CD14-positive monocyte (primary cell): Measurements from ENCODE around the gene TMCC1. TPM values are rescaled to one million over a fixed set of nuclear protein-coding genes. Genes with fewer than 3 reads are reported as not detected.

ENCODE experiments used
- DNase-seq, 3 donors: peaks; one replicate each; pipeline ENCODE4 v3.0.0-alpha.2; 2011 to 2022
- H2AFZ ChIP-seq: 2 replicates; pipeline ENCODE4 v1.6.0; 2012; ENCODE audit warnings: mild to moderate bottlenecking, low read depth, low read length, inconsistent platforms; ENCODE audit not compliant: insufficient read depth, poor library complexity, severe bottlenecking
- H3K27ac ChIP-seq, 2 donors: 1 replicate in 1 of 2; 2 replicates in 1 of 2; pipeline ENCODE4 v1.5.1; 2012 to 2013; ENCODE audit warnings: low read length in 2 of 2, control low read depth in 1 of 2, inconsistent platforms in 1 of 2, low read depth in 1 of 2, mild to moderate bottlenecking in 1 of 2
- H3K27me3 ChIP-seq, 2 donors: one replicate each; pipeline versions ENCODE4 v1.6.0 to v1.6.1; 2011 to 2013; ENCODE audit warnings: low read length in 2 of 2; ENCODE audit not compliant: control insufficient read depth in 2 of 2, insufficient read depth in 2 of 2
- H3K36me3 ChIP-seq, 2 donors: replicated peaks in 1 of 2; 1 replicate in 1 of 2; 2 replicates in 1 of 2; pipeline versions ENCODE4 v1.5.1 to v1.6.1; 2012 to 2013; ENCODE audit warnings: low read length in 2 of 2, control low read depth in 1 of 2, inconsistent platforms in 1 of 2, mild to moderate bottlenecking in 1 of 2; ENCODE audit not compliant: insufficient read depth in 2 of 2, control insufficient read depth in 1 of 2
- H3K4me1 ChIP-seq, 2 donors: 1 replicate in 1 of 2; 2 replicates in 1 of 2; pipeline versions ENCODE4 v1.5.1 to v1.6.1; 2012 to 2013; ENCODE audit warnings: low read length in 2 of 2, control low read depth in 1 of 2, inconsistent platforms in 1 of 2, mild to moderate bottlenecking in 1 of 2, moderate library complexity in 1 of 2; ENCODE audit not compliant: insufficient read depth in 2 of 2, control insufficient read depth in 1 of 2
- H3K4me2 ChIP-seq: replicated peaks from 2 replicates; pipeline ENCODE3; 2012; ENCODE audit warnings: low read length, moderate library complexity, mild to moderate bottlenecking; ENCODE audit not compliant: poor library complexity, severe bottlenecking; ENCODE audit errors: extremely low read depth
- H3K4me3 ChIP-seq, 3 experiments: fragments of 200-600 bp in 1 of 3; sonication (generic) in 1 of 3; replicated peaks in 1 of 3; 1 replicate in 2 of 3; 2 replicates in 1 of 3; pipeline ENCODE4 v1.5.1; 2011 to 2013; ENCODE audit warnings: low read length in 3 of 3, mild to moderate bottlenecking in 3 of 3, control low read depth in 2 of 3, low read depth in 2 of 3, inconsistent platforms in 1 of 3, moderate library complexity in 1 of 3
- H3K79me2 ChIP-seq: 2 replicates; pipeline ENCODE4 v1.6.0; 2012; ENCODE audit warnings: mild to moderate bottlenecking, control low read depth, inconsistent platforms, low read length, moderate library complexity; ENCODE audit not compliant: insufficient read depth
- H3K9ac ChIP-seq: 2 replicates; pipeline ENCODE4 v1.6.0; 2017; ENCODE audit warnings: low read length, mild to moderate bottlenecking; ENCODE audit not compliant: insufficient read depth, poor library complexity, severe bottlenecking
- H3K9me3 ChIP-seq, 2 donors: replicated peaks in 1 of 2; 1 replicate in 1 of 2; 2 replicates in 1 of 2; pipeline versions ENCODE4 v1.5.1 to v1.6.1; 2012 to 2013; ENCODE audit warnings: low read length in 2 of 2, control low read depth in 1 of 2; ENCODE audit not compliant: control insufficient read depth in 1 of 2, insufficient read depth in 1 of 2
- H4K20me1 ChIP-seq: 2 replicates; pipeline ENCODE4 v1.6.0; 2012; ENCODE audit warnings: mild to moderate bottlenecking, low read length, control low read depth, moderate library complexity; ENCODE audit not compliant: insufficient read depth
- H3K27ac Mint-ChIP-seq, 7 donors: one replicate each; pipeline ENCODE4 v1.8.0; 2020; ENCODE audit warnings: mild to moderate bottlenecking in 7 of 7, mixed read lengths in 7 of 7, moderate library complexity in 6 of 7, inconsistent platforms in 2 of 7
- H3K27me3 Mint-ChIP-seq, 3 donors: one replicate each; pipeline ENCODE4 v1.8.0; 2021 to 2022; ENCODE audit warnings: low read depth in 3 of 3, mild to moderate bottlenecking in 3 of 3, mixed read lengths in 3 of 3, moderate library complexity in 3 of 3, inconsistent platforms in 1 of 3
- H3K36me3 Mint-ChIP-seq, 2 donors: one replicate each; pipeline ENCODE4 v1.8.0; 2020; ENCODE audit warnings: mixed read lengths in 2 of 2, inconsistent platforms in 1 of 2, mild to moderate bottlenecking in 1 of 2
- H3K4me1 Mint-ChIP-seq: one replicate; pipeline ENCODE4 v1.8.0; 2020; ENCODE audit warnings: mild to moderate bottlenecking, mixed read lengths
- H3K4me3 Mint-ChIP-seq, 2 donors: one replicate each; pipeline ENCODE4 v1.8.0; 2020; ENCODE audit warnings: mild to moderate bottlenecking in 2 of 2, mixed read lengths in 2 of 2, moderate library complexity in 1 of 2
- H3K9me3 Mint-ChIP-seq, 7 donors: one replicate each; pipeline ENCODE4 v1.8.0; 2020 to 2022; ENCODE audit warnings: mixed read lengths in 7 of 7, mild to moderate bottlenecking in 6 of 7, moderate library complexity in 6 of 7, inconsistent platforms in 2 of 7
- CTCF ChIP-seq: fragments of 200-600 bp; IDR thresholded peaks from one replicate; pipeline ENCODE4 v1.8.0; 2022; ENCODE audit warnings: antibody characterized with exemption, mild to moderate bottlenecking
- WGBS: methylation state at CpG from one replicate; pipeline ENCODE4 v1.1.5; 2013; ENCODE audit warnings: missing lambda C conversion rate; ENCODE audit not compliant: insufficient coverage; 5-methylcytosine and 5-hydroxymethylcytosine counted together
- intact Hi-C, 2 donors: fragments of 100-400 bp; cut with micrococcal nuclease; formaldehyde crosslinking; loops; one replicate each; pipeline versions ENCODE4 v1.15.0 to v1.15.1; 2023
- polyA plus RNA-seq, 3 donors: library from polyadenylated mRNA; depleted of rRNA in 1 of 3; unstranded in 2 of 3; stranded (reverse) in 1 of 3; fragments of 300-500 nt in 2 of 3; fragments of >200 nt in 1 of 3; fragmentation: Illumina TruSeq in 2 of 3; gene quantifications; 1 replicate in 2 of 3; 2 replicates in 1 of 3; pipeline ENCODE4 v1.2.3, GENCODE V29; 2012 to 2021

TMCC1 gene
- polyA plus RNA-seq, 3 donors: 5.0 to 10.2 (median 5.0) TPM

- H3K27ac ChIP-seq: peak overlapping the region; percentile 80 to 89
- H4K20me1 ChIP-seq: no peaks in the 10 kb centered on the region
- peak overlapping the region; percentile 47 for H3K9ac ChIP-seq
- Mint-ChIP-seq H3K4me3 (peak overlapping the region in 1 of 2 donors; percentile 64), H3K36me3 (peaks cover 0 to 3% of the 10 kb centered on the region in 2 donors), H3K27me3 (no peaks in the 10 kb centered on the region), H3K9me3 (no peaks in the 10 kb centered on the region), H3K27ac (peak overlapping the region; percentile 92 to 98 (median 95)), H3K4me1 (peaks cover 73% of the 10 kb centered on the region)
- peak overlapping the region; percentile 51 for H3K4me2 ChIP-seq
- peak overlapping the region in 1 of 3 experiments; percentile 19 for H3K4me3 ChIP-seq
- no peaks in the 10 kb centered on the region for H3K9me3 ChIP-seq
- H2AFZ ChIP-seq: no peak overlapping the region
- H3K27me3 ChIP-seq: no peaks in the 10 kb centered on the region
- no peak for TF ChIP-seq CTCF
- peak; percentile 87 to 99 (median 91) for DNase-seq
- intact Hi-C loops: loop anchor here (5.0 kb wide), 2 partner anchors 39 to 89 kb away; partner anchors contain the start of gene RHO (in 1 of the 2)
- H3K36me3 ChIP-seq: no peaks in the 10 kb centered on the region
- H3K79me2 ChIP-seq: no peaks in the 10 kb centered on the region
- H3K4me1 ChIP-seq: peaks cover 77 to 86% of the 10 kb centered on the region in 2 donors
- 4% methylated on average over 4 of the region's 5 CpGs for WGBS
These were observed 276.8 kb downstream of the TMCC1 start for GRCh38 chr3:129616713-129617112.

- peak overlapping the region; percentile 80 to 89 for H3K27ac ChIP-seq
- intact Hi-C loops: loop anchor here (5.0 kb wide), 2 partner anchors 39 to 89 kb away; partner anchors contain the start of gene RHO (in 1 of the 2)
- H3K9ac ChIP-seq: peak overlapping the region; percentile 47
- peak overlapping the region; percentile 92 to 98 (median 94) for H3K27ac Mint-ChIP-seq
- no peaks in the 10 kb centered on the region for H3K79me2 ChIP-seq
- H3K36me3 Mint-ChIP-seq: peaks cover 0 to 3% of the 10 kb centered on the region in 2 donors
- WGBS: 90% methylated on average over 8 of the region's 8 CpGs
- H3K4me3 Mint-ChIP-seq: peak overlapping the region in 1 of 2 donors; percentile 48
- H3K36me3 ChIP-seq: no peaks in the 10 kb centered on the region
- no peaks in the 10 kb centered on the region for H3K9me3 Mint-ChIP-seq
- H4K20me1 ChIP-seq: no peaks in the 10 kb centered on the region
- H3K4me1 ChIP-seq: peaks cover 81 to 90% of the 10 kb centered on the region in 2 donors
- H3K27me3 ChIP-seq: no peaks in the 10 kb centered on the region
- H2AFZ ChIP-seq: no peak overlapping the region
- H3K4me2 ChIP-seq: peak overlapping the region; percentile 51
- H3K4me1 Mint-ChIP-seq: peaks cover 76% of the 10 kb centered on the region
- no peak for TF ChIP-seq CTCF
- H3K4me3 ChIP-seq: peak overlapping the region in 1 of 3 experiments; percentile 19
- no peaks in the 10 kb centered on the region for H3K9me3 ChIP-seq
- no peak for DNase-seq
- no peaks in the 10 kb centered on the region for H3K27me3 Mint-ChIP-seq
These were observed 277.2 kb downstream of the TMCC1 start for GRCh38 chr3:129616291-129616690.
